HG03558 (cell line): ENCODE results near the gene FAM229B.
"Not testable (repeated sequence)": the region's sequence is repeated elsewhere in the genome, so short reads cannot be mapped to it uniquely, and the experiment has no call there.

Experiments
- ATAC-seq: cut with Tn5 transposase; IDR thresholded peaks from one replicate; pipeline ENCODE4 v1.9.1; 2021; ENCODE audit warnings: moderate number of reproducible peaks; ENCODE audit not compliant: unreplicated experiment; ENCODE audit errors: extremely low read depth

FAM229B gene, protein sequence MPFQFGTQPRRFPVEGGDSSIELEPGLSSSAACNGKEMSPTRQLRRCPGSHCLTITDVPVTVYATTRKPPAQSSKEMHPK

GRCh38 chr6:112087136-112087911 is at the start of gene FAM229B, which contains the start of gene TUBE1:
Gene FAM229B, plus strand, starts transcription at chr6:112087591. Its CDS starts 11,693 bp downstream, at chr6:112099284.
Gene TUBE1, minus strand, starts transcription at chr6:112087482. Its CDS starts 48 bp downstream, at chr6:112087434.
- ATAC-seq, result peak; percentile 98

GRCh38 chr6:112037783-112038216 is 49.6 kb upstream of the FAM229B start:
- no peak for ATAC-seq

DNA sequence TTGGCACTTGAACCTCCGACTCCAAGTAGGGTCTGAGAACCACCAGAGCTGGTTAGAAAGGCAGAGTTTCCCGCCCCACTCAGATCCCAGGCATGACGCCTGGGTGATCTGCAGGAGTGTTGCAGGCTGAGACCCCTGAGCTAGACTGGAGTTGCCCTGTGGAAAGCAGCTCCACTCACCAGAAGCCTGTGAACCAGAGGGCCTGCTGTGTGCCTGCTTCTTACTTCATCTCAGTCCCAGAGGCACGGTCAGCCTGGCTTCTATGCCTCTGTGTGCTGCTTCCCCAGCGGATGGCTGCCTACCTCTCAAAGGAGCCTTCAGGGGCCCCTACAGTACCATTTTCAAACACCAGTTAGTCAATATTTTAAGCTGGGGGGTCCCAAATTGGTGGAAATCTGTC is 49.1 kb upstream of the FAM229B start:
- ATAC-seq, result no peak

- no peak for ATAC-seq
Observed at GRCh38 chr6:112038756-112039430, 48.5 kb upstream of the FAM229B start.

- no peak for ATAC-seq
Observed at GRCh38 chr6:112039431-112039770, 48.0 kb upstream of the FAM229B start.

- ATAC-seq, result no peak
Observed at GRCh38 chr6:112040956-112041355, 46.4 kb upstream of the FAM229B start.

DNA sequence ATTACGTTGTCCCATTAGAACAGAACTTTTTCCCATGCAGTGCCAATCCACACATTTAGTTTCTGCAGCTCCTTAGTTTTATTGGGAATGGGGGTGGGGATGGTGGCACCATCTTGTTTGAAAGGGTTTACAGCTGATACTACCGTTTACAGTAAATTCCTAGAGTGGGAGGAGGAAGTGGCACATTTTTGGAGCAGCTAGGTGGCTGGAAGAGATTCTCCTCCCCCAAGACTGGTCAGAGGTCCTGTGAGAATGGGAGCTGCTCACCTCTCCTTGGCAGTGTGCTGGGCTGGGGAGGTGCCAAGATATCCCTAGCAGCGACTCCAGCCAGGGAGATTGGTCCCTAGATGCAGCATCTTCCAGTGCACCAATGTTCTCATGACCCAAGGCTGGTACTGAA is 45.9 kb upstream of the FAM229B start:
- no peak for ATAC-seq

GRCh38 chr6:112043032-112044007 is 44.1 kb upstream of the FAM229B start:
- peak; percentile 81 for ATAC-seq

DNA sequence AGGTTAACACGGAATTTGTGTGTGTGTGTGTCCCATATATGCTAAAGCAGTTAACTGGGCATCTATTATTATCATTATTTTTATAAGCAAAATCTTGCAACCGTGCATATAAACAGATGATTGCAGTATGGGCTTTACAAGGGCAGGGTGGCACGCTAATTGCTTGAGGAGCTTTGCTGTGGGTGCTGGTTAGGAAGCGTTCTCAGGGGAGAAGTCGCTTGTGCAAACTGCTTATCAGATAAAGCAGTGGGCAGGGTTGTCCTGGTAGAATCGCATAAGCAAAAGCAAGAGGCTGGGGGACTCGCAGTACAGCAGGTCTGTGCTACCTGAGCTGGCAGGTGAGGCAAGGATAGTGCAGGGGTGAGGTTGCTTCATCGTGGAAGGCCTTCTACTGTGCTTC is 43.2 kb upstream of the FAM229B start:
- no peak for ATAC-seq

DNA sequence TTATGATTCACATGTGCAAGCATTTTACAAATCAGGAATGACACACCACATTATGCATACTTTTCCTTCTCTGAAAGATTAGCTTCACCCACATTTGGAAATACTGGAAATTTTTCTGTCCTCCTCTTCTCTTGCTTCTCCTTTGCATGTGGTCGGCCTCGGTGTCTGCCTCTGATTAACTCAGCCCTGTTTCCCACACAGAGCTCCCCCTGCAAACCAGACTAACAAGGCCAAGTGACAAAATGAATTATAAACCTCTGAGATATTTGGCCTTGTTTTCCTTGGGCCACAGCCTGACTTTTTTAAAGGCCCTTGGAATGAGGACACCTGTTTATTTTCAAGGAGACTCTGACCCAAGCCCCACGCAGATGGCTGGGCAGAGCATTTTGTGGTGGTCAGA is 42.5 kb upstream of the FAM229B start:
- no peak for ATAC-seq

GRCh38 chr6:112047523-112047922 is 39.9 kb upstream of the FAM229B start:
- ATAC-seq, result not testable (repeated sequence)

DNA sequence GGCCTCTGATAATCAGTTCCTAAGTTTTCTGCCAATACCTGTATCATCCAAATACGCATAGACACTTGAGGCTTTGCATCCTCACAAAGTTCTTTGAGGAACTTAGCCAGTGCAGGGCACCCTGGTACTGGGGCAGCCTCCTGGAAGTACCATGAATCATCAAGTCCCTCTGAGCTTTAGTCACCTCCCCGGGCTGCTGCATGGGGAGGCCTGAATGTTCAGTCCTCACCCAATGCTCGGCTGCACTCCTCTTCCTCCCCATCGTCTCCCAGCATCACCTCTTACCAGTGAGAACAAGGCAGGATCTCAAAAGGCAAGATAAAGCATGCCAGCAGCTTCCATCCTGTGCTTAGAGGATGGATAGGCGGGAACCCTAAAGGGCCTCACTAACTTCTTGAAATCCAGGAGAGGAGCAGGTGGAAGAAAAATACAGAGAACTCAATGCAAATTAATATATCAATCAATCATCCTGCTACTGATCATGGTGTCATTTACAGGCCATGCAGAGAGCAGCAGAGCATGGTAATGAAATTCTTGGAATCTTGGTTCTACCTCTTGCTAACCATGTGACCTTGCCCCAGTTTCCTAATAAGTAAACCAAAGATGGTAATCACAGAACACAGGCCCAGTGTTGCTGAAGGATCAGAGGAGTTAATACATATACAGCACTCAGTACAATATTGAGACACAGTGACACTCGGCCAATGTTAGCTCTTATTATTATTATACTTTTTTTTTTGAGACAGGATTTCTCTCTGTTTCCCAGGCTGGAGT is 38.2 kb upstream of the FAM229B start:
- no peak for ATAC-seq

GRCh38 chr6:112049996-112050395 is 37.4 kb upstream of the FAM229B start:
- ATAC-seq, result no peak

DNA sequence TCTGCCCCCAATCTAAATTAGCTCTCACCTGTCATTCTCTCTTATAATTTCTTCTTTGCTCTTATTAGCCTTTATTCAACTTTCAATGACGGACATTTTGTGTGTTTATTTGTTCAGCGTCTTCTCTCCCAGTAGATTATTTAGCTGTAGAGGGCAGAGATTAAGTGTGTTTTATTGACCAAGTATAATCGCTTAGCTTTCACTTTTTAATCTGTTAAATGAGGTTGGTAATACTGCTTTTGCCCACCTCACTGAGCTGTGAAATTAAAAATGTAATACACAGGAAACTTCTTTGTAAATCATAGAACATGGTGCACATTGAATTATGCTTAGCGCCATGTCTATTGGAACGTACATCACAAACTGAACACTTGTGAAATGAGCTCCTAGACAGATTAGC is 37.0 kb upstream of the FAM229B start:
- ATAC-seq, result no peak

DNA sequence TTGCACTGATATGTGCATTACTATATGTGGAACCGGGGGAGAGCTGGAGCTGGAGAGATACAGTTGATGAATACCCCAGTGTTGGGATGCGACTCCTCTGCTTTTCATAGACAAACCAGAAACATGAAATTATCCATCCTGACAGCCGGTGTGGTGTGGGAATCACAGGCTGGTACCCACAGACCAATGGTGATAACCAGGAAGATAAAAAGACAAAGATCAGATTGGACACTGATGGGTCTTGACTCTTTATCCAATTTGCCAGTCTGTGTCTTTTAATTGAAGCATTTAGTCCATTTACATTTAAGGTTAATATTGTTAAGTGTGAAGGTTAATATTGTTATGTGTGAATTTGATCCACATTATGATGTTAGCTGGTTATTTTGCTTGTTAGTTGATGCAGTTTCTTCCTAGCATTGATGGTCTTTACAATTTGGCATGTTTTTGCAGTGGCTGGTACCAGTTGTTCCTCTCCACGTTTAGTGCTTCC is 36.1 kb upstream of the FAM229B start:
- not testable (repeated sequence) for ATAC-seq

GRCh38 chr6:112054001-112054400 is 33.4 kb upstream of the FAM229B start, which contains the start of gene CCN6:
Gene CCN6, plus strand, starts transcription at chr6:112054104. Its CDS starts 254 bp downstream, at chr6:112054358.
- no peak for ATAC-seq

DNA sequence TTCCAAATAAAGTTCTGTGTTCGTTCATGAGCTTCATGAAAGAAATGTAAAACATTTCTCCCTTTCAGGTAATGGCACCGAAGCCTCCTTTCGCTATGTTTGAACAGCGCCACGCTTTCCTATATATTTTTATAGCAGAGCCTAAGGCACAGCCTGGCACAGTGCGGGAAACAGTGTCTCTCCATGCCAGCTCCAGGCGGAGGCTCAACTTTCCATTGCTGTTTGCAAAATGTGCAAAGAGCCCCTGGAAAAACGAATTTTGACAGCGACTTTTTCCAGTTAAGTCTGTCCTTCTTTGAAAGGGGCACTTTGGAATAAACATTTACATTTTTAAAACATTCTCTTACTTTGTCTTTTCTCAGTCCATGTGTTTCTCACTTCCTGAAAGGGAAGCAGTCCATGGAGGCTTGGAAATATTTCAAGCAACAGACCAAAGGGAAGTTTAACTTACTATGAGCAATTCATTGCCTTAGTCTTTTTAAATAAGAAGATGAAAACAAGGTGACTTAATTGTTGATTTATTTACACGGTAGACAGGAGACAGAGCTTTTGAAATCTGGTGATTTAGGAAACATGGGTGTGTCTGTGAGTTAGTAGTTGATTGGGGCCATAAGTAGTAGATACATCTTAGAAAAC is 32.7 kb upstream of the FAM229B start:
- no peak for ATAC-seq

- ATAC-seq, result no peak
Observed at GRCh38 chr6:112058243-112059032, 29.0 kb upstream of the FAM229B start.
